ENCODE measurements around the gene SEMA6B.

- TF ChIP-seq CTCF (IDR thresholded peaks at IDR 0.05) (no peak), POLR2A (IDR thresholded peaks at IDR 0.05) (no peak)
These were observed 27.8 kb downstream of the SEMA6B start for GRCh38 chr19:4531562-4532165.

All from heart left ventricle (tissue), 13 donors.